Astrocyte of the cerebellum (primary cell): Measurements from ENCODE around the gene SH3D21.

ENCODE experiments used
- DNase-seq: peaks from one replicate; pipeline ENCODE4 v3.0.0-alpha.2; 2011; ENCODE audit warnings: low read depth
- H3K4me3 ChIP-seq: 2 replicates; pipeline ENCODE4 v1.5.1; 2011; ENCODE audit warnings: mild to moderate bottlenecking, low read depth, low read length, moderate library complexity
- in situ Hi-C: cut with HindIII; loops from 2 replicates; pipeline ENCODE4 v1.10.0; 2017; ENCODE audit warnings: low sequenced_read_pairs
- TF ChIP-seq, protein P1 (sequence below): IDR thresholded peaks from 2 replicates; pipeline ENCODE4 v1.5.1; 2012; ENCODE audit warnings: low read length, low read depth, moderate library complexity, mild to moderate bottlenecking; ENCODE audit errors: missing control alignments

Gene SH3D21

DNA sequence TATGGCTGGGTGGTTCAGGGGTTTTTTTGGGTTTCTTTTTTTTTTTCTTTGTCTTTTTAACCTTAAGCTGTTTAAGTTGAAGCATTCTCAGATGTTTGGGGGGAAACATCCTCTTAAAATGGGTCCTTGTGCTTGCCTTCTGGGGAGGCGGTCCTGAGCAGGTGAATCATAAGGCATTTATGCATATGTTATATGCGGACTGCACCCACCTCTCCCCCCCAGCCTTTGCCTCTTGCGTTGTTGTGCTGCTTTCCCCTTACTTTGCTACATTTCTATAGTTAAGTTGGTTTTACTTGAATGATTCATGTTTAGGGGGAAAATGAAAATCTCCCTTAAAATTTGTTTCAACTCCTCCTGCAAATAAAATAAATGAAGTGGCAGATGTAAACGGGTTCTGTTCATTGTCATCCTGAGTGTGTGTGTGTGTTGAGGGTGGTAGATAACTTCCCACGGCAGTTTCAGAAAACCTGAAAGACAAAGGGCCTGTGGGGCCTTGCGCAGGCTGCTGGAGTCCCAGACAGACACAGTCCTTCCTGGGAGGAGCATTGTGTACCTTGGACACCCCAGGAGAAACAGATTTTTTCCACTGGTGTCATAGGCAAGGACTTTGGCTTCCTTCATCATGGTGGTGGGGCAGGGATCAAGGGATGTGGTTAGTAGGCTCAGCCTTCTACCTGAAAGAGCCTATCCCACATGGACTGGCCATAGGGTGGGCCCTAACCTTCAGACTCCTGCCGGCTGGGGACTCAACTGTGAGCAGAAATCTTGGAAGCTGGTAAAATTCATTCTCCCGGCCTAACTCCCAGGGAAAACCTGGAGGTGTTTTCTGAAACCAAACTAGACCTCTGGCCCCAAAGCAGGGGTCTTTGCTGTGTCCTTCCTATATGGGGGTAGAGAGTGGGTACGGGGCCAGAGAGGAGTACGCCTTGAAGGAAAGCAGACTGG, 926 bp upstream of the SH3D21 start:
- in situ Hi-C loops, result no loop called here
- no peak for DNase-seq
- no peak overlapping the region for H3K4me3 ChIP-seq
- TF ChIP-seq, protein P1, sequence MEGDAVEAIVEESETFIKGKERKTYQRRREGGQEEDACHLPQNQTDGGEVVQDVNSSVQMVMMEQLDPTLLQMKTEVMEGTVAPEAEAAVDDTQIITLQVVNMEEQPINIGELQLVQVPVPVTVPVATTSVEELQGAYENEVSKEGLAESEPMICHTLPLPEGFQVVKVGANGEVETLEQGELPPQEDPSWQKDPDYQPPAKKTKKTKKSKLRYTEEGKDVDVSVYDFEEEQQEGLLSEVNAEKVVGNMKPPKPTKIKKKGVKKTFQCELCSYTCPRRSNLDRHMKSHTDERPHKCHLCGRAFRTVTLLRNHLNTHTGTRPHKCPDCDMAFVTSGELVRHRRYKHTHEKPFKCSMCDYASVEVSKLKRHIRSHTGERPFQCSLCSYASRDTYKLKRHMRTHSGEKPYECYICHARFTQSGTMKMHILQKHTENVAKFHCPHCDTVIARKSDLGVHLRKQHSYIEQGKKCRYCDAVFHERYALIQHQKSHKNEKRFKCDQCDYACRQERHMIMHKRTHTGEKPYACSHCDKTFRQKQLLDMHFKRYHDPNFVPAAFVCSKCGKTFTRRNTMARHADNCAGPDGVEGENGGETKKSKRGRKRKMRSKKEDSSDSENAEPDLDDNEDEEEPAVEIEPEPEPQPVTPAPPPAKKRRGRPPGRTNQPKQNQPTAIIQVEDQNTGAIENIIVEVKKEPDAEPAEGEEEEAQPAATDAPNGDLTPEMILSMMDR, result no peak

DNA sequence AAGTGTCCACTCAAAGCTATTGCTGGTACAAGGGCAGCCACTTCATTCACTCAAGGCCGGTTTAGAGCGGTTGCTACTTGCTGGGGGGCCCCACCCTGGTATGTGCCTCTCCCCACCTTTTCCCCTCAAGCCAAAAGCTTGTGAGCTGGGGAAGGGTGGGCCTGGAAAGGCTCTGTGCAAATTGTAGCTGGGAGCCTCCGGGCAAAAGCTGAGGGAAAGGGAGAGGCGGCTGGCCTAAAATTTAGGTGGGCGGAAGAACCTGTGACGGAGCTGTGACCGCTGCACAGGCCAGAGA, 306 bp upstream of the SH3D21 start:
- DNase-seq, result no peak
- TF ChIP-seq, protein P1, result no peak

DNA sequence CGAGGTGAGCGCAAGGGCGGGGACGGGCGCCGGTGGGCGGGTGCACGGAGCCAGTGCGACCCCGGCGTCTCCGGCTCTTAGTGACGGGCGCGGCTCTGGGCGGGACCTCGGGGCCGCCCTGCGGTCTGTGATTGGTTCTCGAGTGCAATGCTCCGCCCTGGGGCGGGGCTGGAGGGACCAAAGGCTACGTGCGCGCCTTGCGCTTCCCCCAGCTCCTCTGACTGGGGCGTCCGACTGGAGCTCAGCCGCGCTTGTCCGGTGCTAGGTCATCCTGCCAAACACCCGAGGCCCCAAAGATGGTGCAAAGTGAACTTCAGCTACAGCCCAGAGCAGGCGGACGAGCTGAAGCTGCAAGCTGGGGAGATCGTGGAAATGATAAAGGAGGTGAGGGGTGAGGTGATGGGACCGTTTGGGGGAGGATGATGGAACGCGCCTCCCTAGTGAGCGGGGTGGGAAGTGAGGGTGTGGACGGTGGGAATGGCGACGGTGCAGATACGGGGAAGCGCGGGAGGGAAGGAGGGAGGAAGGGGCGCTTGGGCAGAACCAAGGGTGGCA, 811 bp downstream of the SH3D21 start:
- DNase-seq, result peak; percentile 72
- in situ Hi-C loops, result no loop called here

More for the DNA sequence above, 306 bp upstream of the SH3D21 start:
- in situ Hi-C loops, result no loop called here
- H3K4me3 ChIP-seq, result no peak overlapping the region

DNA sequence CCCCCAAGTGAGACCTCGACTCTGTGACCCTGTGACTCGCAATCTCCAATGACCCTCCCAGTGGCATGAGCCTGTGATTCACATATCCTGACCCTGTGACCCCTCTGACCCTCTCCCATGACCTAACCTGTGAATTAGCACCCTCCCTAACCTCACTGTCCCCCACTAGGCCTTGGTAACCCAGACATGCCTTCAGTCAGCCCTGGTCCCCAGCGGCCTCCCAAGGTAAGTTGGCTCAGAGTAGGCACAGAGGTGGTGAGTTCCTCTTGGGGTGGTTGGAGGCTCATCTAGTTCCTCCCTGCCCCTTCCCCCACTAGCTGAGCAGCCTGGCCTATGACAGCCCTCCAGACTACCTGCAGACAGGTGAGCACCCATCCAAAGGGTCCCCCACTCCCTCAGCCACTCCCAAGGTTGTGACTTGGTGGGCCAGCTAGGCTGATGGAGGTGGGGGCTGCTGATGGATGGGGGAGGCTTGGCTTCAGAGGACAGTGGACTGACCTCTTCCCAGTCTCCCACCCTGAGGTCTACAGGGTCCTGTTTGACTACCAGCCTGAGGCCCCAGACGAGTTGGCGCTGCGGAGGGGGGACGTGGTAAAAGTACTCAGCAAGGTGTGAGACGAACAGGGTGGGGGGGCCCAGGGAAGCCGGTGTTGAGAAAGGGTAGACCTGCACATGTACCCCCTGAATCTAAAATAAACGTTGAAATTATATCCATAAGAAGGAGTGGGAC, 1.6 kb downstream of the SH3D21 start:
- no peak for DNase-seq
- in situ Hi-C loops, result no loop called here
- H3K4me3 ChIP-seq, result peak overlapping the region; percentile 62
- TF ChIP-seq, protein P1, result no peak

More for the DNA sequence above, 811 bp downstream of the SH3D21 start:
- peak overlapping the region; percentile 62 for H3K4me3 ChIP-seq
- TF ChIP-seq, protein P1, result no peak

DNA sequence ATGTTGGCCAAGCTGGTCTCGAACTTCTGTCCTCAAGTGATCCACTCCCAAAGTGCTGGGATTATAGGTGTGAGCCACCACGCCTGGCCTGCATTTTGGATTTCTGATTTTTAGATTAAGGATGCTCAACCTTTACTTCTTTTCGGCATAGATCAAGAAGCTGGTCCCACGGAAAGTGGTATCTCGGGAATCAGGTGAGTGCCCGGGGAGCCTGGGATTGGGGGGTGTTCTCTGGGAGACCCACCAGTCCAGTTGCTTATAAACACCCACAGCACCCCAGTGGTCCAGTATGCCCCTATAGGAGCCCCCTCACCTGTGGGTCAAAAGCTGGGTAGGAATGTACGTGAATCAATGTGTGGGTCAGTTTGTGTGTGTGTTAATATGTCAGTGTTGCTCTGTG, 3.2 kb downstream of the SH3D21 start:
- in situ Hi-C loops, result no loop called here
- no peak for DNase-seq
- TF ChIP-seq, protein P1, result no peak
- no peak overlapping the region for H3K4me3 ChIP-seq

DNA sequence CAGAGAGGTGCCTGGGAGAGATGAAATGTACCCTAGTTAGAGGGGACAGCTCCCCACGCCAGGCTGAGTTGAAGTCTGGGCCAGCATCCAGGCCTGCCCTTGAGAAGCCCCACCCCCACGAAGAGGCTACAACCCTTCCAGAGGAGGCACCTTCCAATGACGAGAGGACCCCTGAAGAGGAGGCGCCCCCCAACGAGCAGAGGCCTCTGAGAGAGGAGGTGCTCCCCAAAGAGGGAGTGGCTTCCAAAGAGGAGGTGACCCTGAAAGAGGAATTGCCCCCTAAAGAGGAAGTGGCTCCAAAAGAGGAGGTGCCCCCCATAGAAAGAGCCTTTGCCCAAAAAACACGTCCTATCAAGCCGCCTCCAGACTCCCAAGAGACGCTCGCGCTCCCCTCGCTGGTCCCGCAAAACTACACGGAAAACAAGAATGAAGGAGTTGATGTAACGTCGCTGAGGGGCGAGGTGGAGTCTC, 14.2 kb downstream of the SH3D21 start:
- DNase-seq, result no peak
- in situ Hi-C loops, result no loop called here
- TF ChIP-seq, protein P1, result no peak
- peak overlapping the region; percentile 86 for H3K4me3 ChIP-seq
